H1 (cell line): ENCODE data around the gene OSBPL9. TPM values are rescaled to one million over a fixed set of nuclear protein-coding genes. Genes with fewer than 3 reads are reported as not detected.

Experiments
- FOSL1 ChIP-seq: IDR thresholded peaks from 2 replicates; pipeline ENCODE4 v1.6.1; 2011; ENCODE audit warnings: mild to moderate bottlenecking, low read depth, low read length, moderate library complexity; ENCODE audit not compliant: insufficient read depth
- NANOG ChIP-seq: IDR thresholded peaks from 2 replicates; pipeline ENCODE4 v1.6.1; 2011; ENCODE audit warnings: low read length, low read depth, mild to moderate bottlenecking, inconsistent platforms; ENCODE audit not compliant: insufficient read depth, poor library complexity, severe bottlenecking
- TEAD4 ChIP-seq: IDR thresholded peaks from 2 replicates; pipeline ENCODE4 v1.6.1; 2012; ENCODE audit warnings: low read depth, low read length, inconsistent platforms, mixed read lengths
- polyA plus RNA-seq, 7 experiments: library from polyadenylated mRNA; depleted of rRNA in 3 of 7; stranded (reverse) in 5 of 7; unstranded in 2 of 7; fragments of >200 nt in 5 of 7; fragments of 200-250 nt in 2 of 7; gene quantifications; 1 replicate in 5 of 7; 2 replicates in 1 of 7; 4 replicates in 1 of 7; pipeline versions ENCODE4 v1.2.1 to v1.2.3, GENCODE V29; 2011 to 2013; ENCODE audit warnings: missing spikeins in 2 of 7, mixed read lengths in 2 of 7
- total RNA-seq: library from RNA; stranded (reverse); fragmentation: NEBNext Ultra II Directional; extraction: Animal tissue kit (Norgen Biotek cat#: 25700); gene quantifications from 2 replicates; pipeline ENCODE4 v1.2.1, GENCODE V29; 2021

OSBPL9 gene
- total and polyA plus RNA-seq, 2 of the 8 experiments (the other 6 are each of a cell fraction or from before 2014, with no cell fraction given): 58.2 to 71.6 TPM

DNA sequence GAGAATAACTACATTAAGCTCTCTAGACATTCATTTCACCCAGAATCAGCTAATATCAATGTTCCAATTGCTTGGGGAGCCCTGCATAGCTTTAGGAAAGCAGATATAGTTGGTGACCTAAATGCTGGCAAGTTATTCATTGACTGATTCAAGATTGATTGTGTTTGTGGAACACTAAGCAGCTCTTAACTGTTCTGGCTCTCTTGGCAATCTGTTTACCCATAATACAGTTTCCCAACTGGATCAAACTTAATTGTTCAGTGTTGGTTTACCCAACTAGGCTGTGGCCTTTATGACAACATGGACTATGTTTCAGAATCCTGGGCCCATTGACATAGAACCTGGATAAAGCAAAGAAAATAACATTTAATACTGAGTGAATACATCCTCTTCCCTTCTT, 178.0 kb downstream of the OSBPL9 start (continued):
- TF ChIP-seq TEAD4: no peak
- TF ChIP-seq FOSL1: no peak
- TF ChIP-seq NANOG: no peak
